HG02642 (cell line): ENCODE data around the gene MRAS.
A peak's percentile ranks its signal among the peaks of the same experiment; 100 is the strongest.
"Not testable (repeated sequence)": the region's sequence is repeated elsewhere in the genome, so short reads cannot be mapped to it uniquely, and the experiment has no call there.

ENCODE experiments used
- ATAC-seq: cut with Tn5 transposase; IDR thresholded peaks from one replicate; pipeline ENCODE4 v1.9.1; 2021; ENCODE audit warnings: mild to moderate bottlenecking; ENCODE audit not compliant: unreplicated experiment, poor library complexity

MRAS gene

GRCh38 chr3:138406606-138407005 lies 58.2 kb downstream of the MRAS start:
- no peak for ATAC-seq

GRCh38 chr3:138407236-138407907 lies 59.0 kb downstream of the MRAS start:
- no peak for ATAC-seq

DNA sequence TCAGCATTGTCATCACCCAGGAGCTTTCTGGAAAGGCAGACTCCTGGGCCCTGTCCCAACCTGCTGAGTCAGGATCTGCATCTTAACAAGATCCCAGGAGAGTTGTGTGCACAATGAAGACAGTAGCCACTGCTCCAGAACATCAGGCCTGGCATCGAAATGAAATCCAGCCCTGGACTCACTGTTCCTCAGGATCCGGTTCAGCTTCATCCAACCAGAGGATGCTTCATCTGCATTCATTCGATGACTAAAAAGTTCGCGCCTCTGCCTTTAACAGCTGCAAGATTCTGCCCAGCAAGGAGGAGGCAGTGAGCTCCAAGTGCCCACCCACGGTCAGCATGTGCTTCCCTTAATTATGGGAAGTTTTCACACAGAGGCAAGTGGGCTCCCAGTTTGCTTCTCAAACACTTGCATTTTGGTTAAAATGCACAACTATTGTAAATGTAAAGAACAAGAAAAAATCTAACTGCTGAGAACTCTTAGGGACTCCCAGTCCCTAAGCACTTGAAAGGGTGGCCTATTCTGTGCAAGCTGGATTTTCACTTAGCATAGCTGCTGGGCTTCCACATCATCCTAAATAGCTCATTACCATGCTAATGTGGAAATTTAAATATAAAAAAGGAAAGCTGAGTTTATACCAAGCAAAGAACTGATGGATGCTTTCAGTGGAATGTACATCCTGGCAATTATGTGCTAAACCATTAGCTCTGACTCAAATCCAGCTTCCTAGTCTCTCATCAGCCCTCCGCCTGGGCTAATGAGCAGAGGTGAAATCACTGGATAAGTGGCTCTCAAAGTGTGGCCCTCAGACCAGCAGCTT lies 60.6 kb downstream of the MRAS start:
- ATAC-seq, result no peak

GRCh38 chr3:138412821-138413551 lies 64.6 kb downstream of the MRAS start:
- ATAC-seq, result no peak

DNA sequence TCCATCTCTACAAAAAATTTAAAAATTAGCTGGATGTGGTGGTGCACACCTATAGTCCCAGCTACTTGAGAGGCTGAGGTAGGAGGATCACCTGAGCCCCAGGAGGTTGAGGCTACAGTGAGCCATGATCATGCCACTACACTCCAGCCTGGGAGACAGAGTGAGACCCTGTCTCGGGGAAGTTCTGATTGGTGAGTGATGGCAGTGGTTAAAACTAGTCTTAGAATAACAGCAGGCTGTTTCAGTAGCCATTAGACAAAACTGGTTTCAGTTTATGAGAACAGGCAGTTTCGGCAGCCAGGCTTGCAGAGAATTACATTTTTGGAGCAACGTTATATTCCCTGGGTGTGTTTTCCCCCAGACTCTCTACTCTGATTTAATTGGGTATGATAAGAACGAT lies 67.9 kb downstream of the MRAS start:
- ATAC-seq, result not testable (repeated sequence)

GRCh38 chr3:138417559-138417982 lies 69.2 kb downstream of the MRAS start:
- ATAC-seq, result peak; percentile 83

DNA sequence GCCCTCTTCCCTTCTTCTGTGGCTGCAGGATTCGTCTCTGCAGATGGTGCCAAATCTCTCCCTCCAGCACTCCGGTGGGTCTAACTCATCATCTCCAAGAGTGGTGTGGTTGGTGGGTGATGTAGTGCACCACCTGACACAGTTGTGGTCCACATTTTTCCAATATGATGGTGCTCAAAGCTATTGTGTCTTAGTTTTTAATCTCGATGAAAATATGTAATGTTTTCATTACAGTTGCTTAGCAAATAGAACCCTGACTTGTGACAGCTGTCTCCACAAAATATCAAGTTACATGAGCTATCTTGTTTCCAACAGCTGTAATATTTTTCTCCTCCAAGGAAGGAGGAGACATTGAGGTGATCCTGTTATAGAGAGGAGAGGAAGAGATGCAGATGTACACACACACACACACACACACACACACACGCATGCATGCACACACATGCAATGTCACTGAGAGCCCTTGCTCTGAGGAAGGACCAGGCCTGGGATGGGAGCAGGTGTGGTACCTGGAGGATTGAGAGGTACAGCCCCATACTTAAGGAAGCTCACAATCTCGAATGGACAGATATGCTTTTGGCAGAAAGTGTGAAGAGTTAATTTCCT lies 70.3 kb downstream of the MRAS start:
- no peak for ATAC-seq

- no peak for ATAC-seq
Measured at GRCh38 chr3:138423316-138423715, 74.9 kb downstream of the MRAS start.

DNA sequence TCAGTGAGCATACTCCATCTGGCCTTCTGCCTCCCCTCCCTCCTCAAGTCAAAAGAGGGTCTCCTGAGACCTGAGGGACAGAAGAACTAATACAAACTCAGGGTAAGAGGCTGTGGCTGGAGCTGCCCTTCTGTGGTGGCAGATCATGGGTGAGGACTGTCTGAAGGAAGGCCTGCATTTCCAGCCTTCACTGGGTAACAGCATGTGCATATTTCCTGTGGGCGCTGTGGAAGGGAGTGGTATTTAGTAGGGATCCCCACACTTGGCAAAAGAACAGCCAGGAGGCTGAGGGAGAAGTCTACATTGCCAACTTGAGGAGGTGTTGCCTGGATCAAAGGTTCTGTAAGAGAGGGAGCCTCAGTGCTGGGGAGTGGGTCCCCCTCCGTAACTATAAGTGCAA lies 75.9 kb downstream of the MRAS start:
- ATAC-seq, result no peak

- no peak for ATAC-seq
Measured at GRCh38 chr3:138426211-138426610, 77.8 kb downstream of the MRAS start.

- not testable (repeated sequence) for ATAC-seq
Measured at GRCh38 chr3:138426754-138427153, 78.4 kb downstream of the MRAS start.

GRCh38 chr3:138429665-138430064 lies 81.3 kb downstream of the MRAS start:
- ATAC-seq, result no peak

DNA sequence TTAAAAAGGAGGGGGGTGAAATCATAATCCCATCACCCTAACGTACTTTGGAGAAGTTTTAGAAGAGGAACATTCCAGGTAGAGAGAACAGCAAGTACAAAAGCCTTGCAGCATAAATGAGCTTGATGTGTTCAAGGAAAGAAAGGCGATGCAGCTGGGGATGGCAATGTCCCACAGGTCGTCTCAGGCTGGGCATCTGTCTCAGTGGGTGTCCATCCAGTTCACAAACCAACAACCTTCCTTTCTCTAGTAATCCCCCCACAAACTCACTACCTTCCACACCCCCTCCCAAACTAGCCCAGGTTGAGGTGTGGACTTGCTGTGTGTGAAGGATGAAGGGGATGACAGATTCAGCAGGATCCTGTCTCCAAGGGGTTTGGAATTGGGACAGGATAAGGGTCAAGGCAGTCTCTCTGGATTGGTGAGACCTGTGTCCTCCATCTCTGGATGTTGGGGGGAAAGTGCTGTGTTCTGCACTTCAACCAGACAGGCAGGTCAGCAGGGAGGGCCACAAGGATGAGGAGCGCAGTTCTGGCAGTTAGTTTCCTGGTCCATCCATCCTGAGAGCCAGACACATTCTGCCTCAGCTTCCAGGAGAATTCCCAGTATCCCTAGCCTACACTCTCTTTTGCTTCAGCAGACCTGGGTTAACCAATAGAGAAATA lies 84.3 kb downstream of the MRAS start:
- ATAC-seq, result no peak

DNA sequence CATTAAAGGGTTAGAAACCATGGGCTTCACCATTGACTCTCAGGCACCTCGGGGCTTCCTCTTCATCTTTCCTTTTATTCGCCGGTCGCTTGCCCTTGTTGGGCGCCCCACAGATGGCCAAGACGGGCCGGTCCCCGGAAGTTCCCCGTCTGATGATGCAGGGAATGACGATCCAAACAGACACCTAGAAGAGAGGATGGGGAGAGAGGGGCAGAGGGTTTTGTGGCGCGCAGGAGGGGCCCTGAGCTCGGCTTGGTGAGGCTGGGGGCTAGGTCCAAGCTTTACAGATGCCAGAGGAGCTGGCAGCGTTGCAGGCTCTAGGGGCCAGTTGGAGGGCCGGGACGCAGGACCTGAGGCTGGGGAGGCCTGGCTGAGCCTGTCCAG lies 85.5 kb downstream of the MRAS start:
- ATAC-seq, result no peak

GRCh38 chr3:138434276-138434874 lies 86.0 kb downstream of the MRAS start, which contains the start of gene ESYT3:
Gene ESYT3 (plus strand): TSS chr3:138434616. CDS start chr3:138434799, 183 bp downstream.
- no peak for ATAC-seq

- no peak for ATAC-seq
Measured at GRCh38 chr3:138434875-138435772, 86.7 kb downstream of the MRAS start.

DNA sequence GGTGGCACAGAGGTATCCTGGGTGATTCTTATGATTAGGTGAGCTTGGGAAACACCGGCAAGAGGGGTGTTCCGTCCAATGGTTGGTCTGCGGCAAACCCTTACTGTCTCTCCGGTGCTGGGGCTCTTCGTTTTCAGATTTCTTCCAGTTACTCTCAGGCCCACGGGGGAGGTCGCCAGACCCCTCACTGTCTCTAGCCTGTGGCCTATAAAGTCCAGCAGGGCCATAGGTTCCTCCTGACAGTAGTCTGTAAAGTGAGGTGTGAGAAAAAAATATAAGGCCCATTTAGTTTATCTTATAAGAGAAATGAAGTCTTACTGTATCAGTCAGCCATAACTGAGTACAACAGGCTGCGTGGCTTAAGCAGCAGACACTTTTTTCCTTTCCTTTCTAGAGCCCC lies 87.5 kb downstream of the MRAS start:
- ATAC-seq, result no peak

GRCh38 chr3:138437281-138437680 lies 88.9 kb downstream of the MRAS start:
- ATAC-seq, result no peak

- no peak for ATAC-seq
Measured at GRCh38 chr3:138438896-138439295, 90.5 kb downstream of the MRAS start.
